Myocyte (in vitro differentiated cells): Measurements from ENCODE around the gene BORCS8. TPM values are rescaled to one million over a fixed set of nuclear protein-coding genes. Genes with fewer than 3 reads are reported as not detected.

ENCODE experiments used
- total RNA-seq: library from RNA; depleted of rRNA; stranded (reverse); fragments of >200 nt; gene quantifications from 2 replicates; pipeline ENCODE4 v1.2.3, GENCODE V29; 2014

BORCS8 gene
- total RNA-seq, 1 donor from 2014 or later = 15.4 TPM

Other genes with a start within 250 kb of the BORCS8 start
- gene SUGP2, start 158.6 kb downstream of the BORCS8 start, total RNA-seq = 90.9 and 101 TPM in 2 replicates
- 51.4 and 55.8 TPM in 2 replicates for gene ARMC6, start 158.5 kb downstream of the BORCS8 start, total RNA-seq
- gene SLC25A42, start 128.2 kb downstream of the BORCS8 start, total RNA-seq = 24.6 and 28.1 TPM in 2 replicates
- gene TMEM161A, start 53.7 kb downstream of the BORCS8 start, total RNA-seq = 38.0 and 48.0 TPM in 2 replicates
- gene MEF2B, start 21.9 kb downstream of the BORCS8 start, total RNA-seq = not detected in 2 replicates
- gene RFXANK, start 106 bp upstream of the BORCS8 start, total RNA-seq = 46.4 and 55.4 TPM in 2 replicates
- 6.9 and 9.7 TPM in 2 replicates for gene NR2C2AP, start 11.3 kb upstream of the BORCS8 start, total RNA-seq
- 0.05 TPM in 1 of 2 replicates, not detected in the other for gene NCAN, start 19.8 kb upstream of the BORCS8 start, total RNA-seq
- gene TM6SF2, start 81.1 kb upstream of the BORCS8 start, total RNA-seq = 0.13 and 0.21 TPM in 2 replicates
- 32.6 and 36.4 TPM in 2 replicates for gene SUGP1, start 128.4 kb upstream of the BORCS8 start, total RNA-seq
- gene MAU2, start 128.7 kb upstream of the BORCS8 start, total RNA-seq = 32.0 and 40.3 TPM in 2 replicates
- gene GATAD2A, start 213.5 kb upstream of the BORCS8 start, total RNA-seq = 49.5 and 65.8 TPM in 2 replicates